ENCODE results near the gene TBL2.
"Not testable (repeated sequence)": the region's sequence is repeated elsewhere in the genome, so short reads cannot be mapped to it uniquely, and the experiment has no call there.

TBL2 gene

DNA sequence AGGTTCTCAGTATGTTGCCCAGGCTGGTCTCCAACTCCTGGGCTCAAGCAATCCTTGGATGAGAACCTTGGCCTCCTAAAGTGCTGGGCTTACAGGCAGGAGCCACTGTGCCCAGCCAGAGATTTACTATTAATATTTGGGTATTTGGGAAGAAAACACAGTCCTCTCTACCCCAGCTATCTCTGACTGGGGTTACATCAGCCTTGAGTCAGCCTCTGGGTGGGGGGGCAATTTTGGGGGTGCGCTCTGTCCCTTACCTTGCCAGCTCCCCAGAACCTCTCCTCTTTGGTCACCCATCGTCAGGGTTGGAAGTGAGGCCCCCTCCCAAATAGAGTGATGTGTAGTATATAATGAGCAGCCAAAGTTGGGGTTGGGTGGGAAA, 44.1 kb upstream of the TBL2 start:
- no peak for DNase-seq (ENCODE audit: low read depth)

DNA sequence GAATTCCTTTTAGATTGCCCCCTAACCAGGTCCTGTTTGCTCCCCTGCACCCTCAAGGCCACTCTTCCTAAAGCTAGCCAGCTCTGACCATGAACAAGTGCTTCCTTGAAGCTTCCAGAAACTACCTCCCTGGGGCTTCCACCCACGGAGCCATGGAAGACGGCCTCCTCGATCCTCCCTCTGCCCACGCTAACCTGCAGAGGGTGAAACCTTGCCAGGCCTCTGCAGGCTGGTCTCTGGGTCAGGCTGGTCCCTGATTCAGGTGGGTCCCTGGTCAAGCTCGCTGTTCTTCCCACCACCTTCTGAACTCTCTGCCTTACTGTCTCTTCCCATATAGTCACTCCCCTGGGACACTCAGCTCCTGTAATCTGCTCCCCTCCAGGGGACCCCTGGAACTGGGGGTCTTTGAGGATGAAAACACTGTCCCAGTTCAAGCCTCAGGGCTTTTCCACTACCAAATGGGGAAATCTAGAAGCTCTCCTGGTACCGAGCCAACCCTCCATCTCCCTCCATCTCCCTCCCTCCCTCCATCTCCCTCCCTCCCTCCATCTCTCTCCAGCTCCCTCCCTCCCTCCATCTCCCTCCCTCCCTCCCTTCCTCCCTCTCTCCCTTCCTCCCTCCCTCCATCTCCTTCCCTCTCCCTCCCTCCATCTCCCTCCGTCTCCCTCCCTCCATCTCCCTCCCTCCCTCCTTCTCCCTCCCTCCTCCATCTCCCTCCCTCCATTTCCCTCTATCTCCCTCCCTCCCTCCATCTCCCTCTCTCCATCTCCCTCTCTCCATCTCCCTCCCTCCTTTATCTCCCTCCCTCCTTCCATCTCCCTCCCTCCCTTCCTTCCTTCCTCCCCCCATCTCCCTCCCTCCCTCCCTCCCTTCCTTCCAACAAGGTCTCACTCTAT, 43.0 kb upstream of the TBL2 start:
- H3K4me3 ChIP-seq (ENCODE audit: low read depth, low read length), result no peak overlapping the region
- TF ChIP-seq, protein P1, sequence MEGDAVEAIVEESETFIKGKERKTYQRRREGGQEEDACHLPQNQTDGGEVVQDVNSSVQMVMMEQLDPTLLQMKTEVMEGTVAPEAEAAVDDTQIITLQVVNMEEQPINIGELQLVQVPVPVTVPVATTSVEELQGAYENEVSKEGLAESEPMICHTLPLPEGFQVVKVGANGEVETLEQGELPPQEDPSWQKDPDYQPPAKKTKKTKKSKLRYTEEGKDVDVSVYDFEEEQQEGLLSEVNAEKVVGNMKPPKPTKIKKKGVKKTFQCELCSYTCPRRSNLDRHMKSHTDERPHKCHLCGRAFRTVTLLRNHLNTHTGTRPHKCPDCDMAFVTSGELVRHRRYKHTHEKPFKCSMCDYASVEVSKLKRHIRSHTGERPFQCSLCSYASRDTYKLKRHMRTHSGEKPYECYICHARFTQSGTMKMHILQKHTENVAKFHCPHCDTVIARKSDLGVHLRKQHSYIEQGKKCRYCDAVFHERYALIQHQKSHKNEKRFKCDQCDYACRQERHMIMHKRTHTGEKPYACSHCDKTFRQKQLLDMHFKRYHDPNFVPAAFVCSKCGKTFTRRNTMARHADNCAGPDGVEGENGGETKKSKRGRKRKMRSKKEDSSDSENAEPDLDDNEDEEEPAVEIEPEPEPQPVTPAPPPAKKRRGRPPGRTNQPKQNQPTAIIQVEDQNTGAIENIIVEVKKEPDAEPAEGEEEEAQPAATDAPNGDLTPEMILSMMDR (conservative IDR thresholded peaks at IDR 0.05; ENCODE audit: low read depth, low read length), result no peak
- DNase-seq (ENCODE audit: low read depth), result no peak

More for the DNA sequence above, 44.1 kb upstream of the TBL2 start:
- TF ChIP-seq, protein P1 (conservative IDR thresholded peaks at IDR 0.05; ENCODE audit: low read depth, low read length), result no peak
- H3K4me3 ChIP-seq (ENCODE audit: low read depth, low read length), result no peak overlapping the region

DNA sequence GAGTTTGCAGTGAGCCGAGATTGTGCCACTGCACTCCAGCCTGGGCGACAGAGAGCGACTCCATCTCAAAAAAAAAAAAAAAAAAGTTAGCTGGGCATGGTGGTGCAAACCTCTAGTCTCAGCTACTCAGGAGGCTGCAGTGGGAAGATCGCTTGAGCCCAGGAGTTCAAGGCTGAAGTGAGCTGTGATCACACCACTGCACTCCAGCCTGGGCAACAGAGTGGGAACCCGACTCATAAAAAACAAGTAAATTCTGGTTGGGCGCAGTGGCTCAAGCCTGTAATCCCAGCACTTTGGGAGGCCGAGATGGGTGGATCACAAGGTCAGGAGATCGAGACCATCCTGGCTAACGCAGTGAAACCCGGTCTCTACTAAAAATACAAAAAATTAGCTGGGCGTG, 41.0 kb upstream of the TBL2 start:
- not testable (repeated sequence) for H3K4me3 ChIP-seq (ENCODE audit: low read depth, low read length); DNase-seq (ENCODE audit: low read depth)

DNA sequence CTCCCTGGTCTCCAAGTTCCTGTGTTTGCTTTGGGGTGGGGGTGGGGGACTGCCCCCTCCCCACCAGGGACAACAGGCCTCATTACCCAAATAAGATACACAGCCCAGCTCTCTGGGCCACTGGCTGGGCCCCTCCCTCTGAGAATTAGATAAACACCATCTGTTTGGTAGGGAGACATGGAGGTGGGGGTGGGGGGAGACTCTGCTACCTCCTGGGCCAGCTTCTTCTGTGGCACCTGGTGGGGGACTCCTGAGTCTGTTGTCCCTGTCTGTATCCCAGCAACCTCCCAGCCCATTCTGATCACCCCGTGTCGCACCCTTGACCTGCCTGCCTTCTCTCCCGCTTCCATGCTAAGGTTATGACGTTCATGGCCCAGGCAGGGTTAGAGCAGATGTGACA, 40.2 kb upstream of the TBL2 start:
- TF ChIP-seq, protein P1 (conservative IDR thresholded peaks at IDR 0.05; ENCODE audit: low read depth, low read length), result no peak
- no peak overlapping the region for H3K4me3 ChIP-seq (ENCODE audit: low read depth, low read length)
- no peak for DNase-seq (ENCODE audit: low read depth)

DNA sequence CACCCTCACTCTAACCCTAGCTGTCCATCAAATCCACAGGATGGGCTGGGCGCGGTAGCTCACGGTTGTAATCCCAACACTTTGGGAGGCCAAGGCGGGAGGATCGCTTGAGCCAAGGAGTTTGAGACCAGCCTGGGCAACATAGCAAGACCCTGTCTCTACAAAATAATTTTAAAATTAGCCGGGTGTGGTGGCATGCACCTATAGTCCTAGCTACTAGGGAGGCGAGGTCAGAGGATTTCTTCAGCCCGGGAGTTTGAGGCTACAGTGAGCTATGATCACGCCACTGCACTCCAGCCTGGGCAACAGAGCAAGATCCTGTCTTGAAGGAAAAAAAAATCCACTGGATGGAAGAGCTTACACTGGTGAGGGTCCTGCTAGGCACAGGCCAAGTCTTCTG, 39.1 kb upstream of the TBL2 start:
- not testable (repeated sequence) for DNase-seq (ENCODE audit: low read depth); H3K4me3 ChIP-seq (ENCODE audit: low read depth, low read length)

DNA sequence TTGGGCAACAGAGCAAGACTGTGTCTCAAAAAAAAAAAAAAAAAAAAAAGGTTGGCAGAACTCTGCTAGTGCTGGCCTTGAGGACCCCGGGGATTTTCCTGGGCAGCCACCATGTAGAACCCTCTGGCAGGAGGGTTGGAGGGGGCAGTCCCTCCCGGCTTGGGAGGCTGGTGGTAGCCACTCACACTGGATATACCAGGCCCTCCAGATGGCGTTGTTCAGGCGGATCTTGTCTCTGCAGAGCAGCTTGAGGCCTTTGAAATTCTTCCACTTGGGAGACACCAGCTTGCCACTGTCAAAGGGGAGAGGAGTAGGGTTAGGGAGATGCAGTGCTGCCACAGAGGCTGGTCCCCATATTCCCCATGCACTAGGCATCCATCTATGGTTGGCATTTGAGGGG, 37.5 kb upstream of the TBL2 start:
- TF ChIP-seq, protein P1 (conservative IDR thresholded peaks at IDR 0.05; ENCODE audit: low read depth, low read length), result peak; percentile 50
- no peak overlapping the region for H3K4me3 ChIP-seq (ENCODE audit: low read depth, low read length)
- peak; percentile 56 for DNase-seq (ENCODE audit: low read depth)

DNA sequence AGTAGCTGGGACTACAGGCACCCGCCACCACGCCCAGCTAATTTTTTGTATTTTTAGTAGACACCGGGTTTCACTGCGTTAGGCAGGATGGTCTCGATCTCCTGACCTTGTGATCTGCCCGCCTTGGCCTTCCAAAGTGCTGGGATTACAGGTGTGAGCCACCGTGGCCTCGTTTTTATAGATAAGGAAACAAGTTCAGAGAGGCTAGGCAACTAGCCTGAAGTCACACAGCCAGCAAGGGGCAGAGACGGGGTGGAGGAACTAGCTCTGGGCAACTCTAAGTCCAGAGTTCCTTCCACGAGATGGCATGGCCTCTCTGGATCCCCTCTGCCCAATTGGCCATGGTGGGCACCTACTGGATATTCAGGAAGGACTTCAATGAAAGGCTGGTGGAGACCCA, 36.6 kb upstream of the TBL2 start:
- H3K4me3 ChIP-seq (ENCODE audit: low read depth, low read length); DNase-seq (ENCODE audit: low read depth): not testable (repeated sequence)

DNA sequence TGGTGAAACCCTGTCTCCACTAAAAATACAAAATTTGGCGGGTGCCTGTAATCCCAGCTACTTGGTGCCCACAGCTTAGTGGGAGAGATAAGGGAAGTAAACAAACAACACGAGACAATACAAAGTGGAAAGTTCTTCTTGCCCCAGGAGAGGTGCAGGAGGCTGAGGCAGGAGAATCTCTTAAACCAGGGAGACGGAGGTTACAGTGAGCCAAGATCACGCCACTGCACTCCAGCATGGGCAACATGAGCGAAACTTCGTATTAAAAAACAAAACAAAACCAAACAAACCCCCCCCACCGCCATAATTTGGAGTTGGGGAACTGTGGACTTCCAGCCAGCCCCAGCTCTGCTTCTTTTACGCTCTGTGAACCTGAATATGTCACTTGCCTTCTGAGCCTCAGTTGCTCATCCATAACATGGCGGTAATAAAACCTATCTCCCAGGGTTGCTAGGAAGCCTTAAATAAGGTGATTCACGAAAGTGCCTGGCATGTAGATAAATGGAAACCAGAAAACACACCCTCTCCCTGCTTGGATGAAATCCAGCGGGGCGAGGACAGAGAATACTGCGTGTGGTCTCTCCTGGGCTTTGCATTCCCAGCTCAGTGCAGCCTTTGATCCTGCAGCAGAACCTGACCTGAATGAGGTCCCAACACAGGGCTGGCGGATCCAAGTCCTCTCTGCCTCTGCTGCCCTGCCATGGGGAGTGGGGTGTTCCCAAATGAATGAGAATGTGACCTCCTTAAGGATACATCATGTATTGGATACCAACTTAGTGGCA, 35.8 kb upstream of the TBL2 start:
- no peak for DNase-seq (ENCODE audit: low read depth)
- no peak overlapping the region for H3K4me3 ChIP-seq (ENCODE audit: low read depth, low read length)
- TF ChIP-seq, protein P1 (conservative IDR thresholded peaks at IDR 0.05; ENCODE audit: low read depth, low read length), result no peak
